Femur (tissue), 1 donor: ENCODE data around the gene ADORA2A.
"Not testable (repeated sequence)": the region's sequence is repeated elsewhere in the genome, so short reads cannot be mapped to it uniquely, and the experiment has no call there.

Experiments used
- DNase-seq: peaks from one replicate; pipeline ENCODE4 v3.0.0-alpha.2; 2017

Gene ADORA2A

GRCh38 chr22:24455751-24456426 lies 28.5 kb downstream of the ADORA2A start:
- DNase-seq, result no peak

GRCh38 chr22:24457894-24458420 lies 30.6 kb downstream of the ADORA2A start:
- DNase-seq, result no peak

GRCh38 chr22:24459911-24460310 lies 32.5 kb downstream of the ADORA2A start:
- no peak for DNase-seq

- DNase-seq, result no peak
Observed at GRCh38 chr22:24460418-24461089, 33.2 kb downstream of the ADORA2A start.

GRCh38 chr22:24463071-24463760 lies 35.8 kb downstream of the ADORA2A start:
- no peak for DNase-seq

- no peak for DNase-seq
Observed at GRCh38 chr22:24465566-24465965, 38.2 kb downstream of the ADORA2A start.

GRCh38 chr22:24465975-24466374 lies 38.6 kb downstream of the ADORA2A start:
- DNase-seq, result no peak

GRCh38 chr22:24466716-24467328 lies 39.4 kb downstream of the ADORA2A start:
- DNase-seq, result peak; percentile 51

- no peak for DNase-seq
Observed at GRCh38 chr22:24467340-24467739, 39.9 kb downstream of the ADORA2A start.

GRCh38 chr22:24471570-24471969 lies 44.2 kb downstream of the ADORA2A start:
- DNase-seq, result peak; percentile 70

- no peak for DNase-seq
Observed at GRCh38 chr22:24473284-24473683, 45.9 kb downstream of the ADORA2A start.

- DNase-seq, result no peak
Observed at GRCh38 chr22:24474221-24474620, 46.8 kb downstream of the ADORA2A start.

- DNase-seq, result no peak
Observed at GRCh38 chr22:24474649-24475255, 47.4 kb downstream of the ADORA2A start.

GRCh38 chr22:24481641-24482040 lies 54.2 kb downstream of the ADORA2A start:
- DNase-seq, result no peak

- DNase-seq, result no peak
Observed at GRCh38 chr22:24482575-24482974, 55.2 kb downstream of the ADORA2A start.

- no peak for DNase-seq
Observed at GRCh38 chr22:24482998-24483397, 55.6 kb downstream of the ADORA2A start.

- no peak for DNase-seq
Observed at GRCh38 chr22:24483976-24484545, 56.7 kb downstream of the ADORA2A start.

GRCh38 chr22:24485170-24485569 lies 57.8 kb downstream of the ADORA2A start:
- DNase-seq, result no peak

- no peak for DNase-seq
Observed at GRCh38 chr22:24485608-24486007, 58.2 kb downstream of the ADORA2A start.

GRCh38 chr22:24486501-24486921 lies 59.1 kb downstream of the ADORA2A start:
- no peak for DNase-seq

- no peak for DNase-seq
Observed at GRCh38 chr22:24489011-24489410, 61.6 kb downstream of the ADORA2A start.

GRCh38 chr22:24489434-24489833 lies 62.0 kb downstream of the ADORA2A start:
- not testable (repeated sequence) for DNase-seq
